GM19438 (cell line): ENCODE data around the gene ITPR3.

Experiments used
- ATAC-seq: cut with Tn5 transposase; IDR thresholded peaks from one replicate; pipeline ENCODE4 v1.9.1; 2021; ENCODE audit warnings: low read depth; ENCODE audit not compliant: unreplicated experiment

Gene ITPR3

GRCh38 chr6:33664506-33665057 lies 43.5 kb downstream of the ITPR3 start:
- ATAC-seq = no peak

- ATAC-seq = no peak
These were observed 44.8 kb downstream of the ITPR3 start for GRCh38 chr6:33665957-33666356.

GRCh38 chr6:33667072-33667471 lies 46.0 kb downstream of the ITPR3 start:
- ATAC-seq = no peak

GRCh38 chr6:33667776-33668175 lies 46.7 kb downstream of the ITPR3 start:
- ATAC-seq = no peak

GRCh38 chr6:33668328-33668727 lies 47.2 kb downstream of the ITPR3 start:
- ATAC-seq = no peak

- no peak for ATAC-seq
These were observed 47.8 kb downstream of the ITPR3 start for GRCh38 chr6:33668914-33669313.

GRCh38 chr6:33670086-33670660 lies 49.1 kb downstream of the ITPR3 start:
- no peak for ATAC-seq

- ATAC-seq = no peak
These were observed 50.0 kb downstream of the ITPR3 start for GRCh38 chr6:33670971-33671743.

- ATAC-seq = no peak
These were observed 50.6 kb downstream of the ITPR3 start for GRCh38 chr6:33671744-33672072.

GRCh38 chr6:33672808-33673207 lies 51.7 kb downstream of the ITPR3 start:
- no peak for ATAC-seq

GRCh38 chr6:33673851-33674250 lies 52.7 kb downstream of the ITPR3 start:
- ATAC-seq = no peak

GRCh38 chr6:33675968-33676367 lies 54.8 kb downstream of the ITPR3 start:
- no peak for ATAC-seq

GRCh38 chr6:33676416-33677142 lies 55.5 kb downstream of the ITPR3 start:
- ATAC-seq = no peak

- no peak for ATAC-seq
These were observed 56.1 kb downstream of the ITPR3 start for GRCh38 chr6:33677143-33677660.

GRCh38 chr6:33677689-33678088 lies 56.6 kb downstream of the ITPR3 start:
- no peak for ATAC-seq

- ATAC-seq = no peak
These were observed 57.3 kb downstream of the ITPR3 start for GRCh38 chr6:33678233-33678931.

GRCh38 chr6:33678932-33679490 lies 57.9 kb downstream of the ITPR3 start:
- ATAC-seq = no peak

- no peak for ATAC-seq
These were observed 58.6 kb downstream of the ITPR3 start for GRCh38 chr6:33679761-33680160.

GRCh38 chr6:33682341-33682740 lies 61.2 kb downstream of the ITPR3 start:
- no peak for ATAC-seq

- ATAC-seq = no peak
These were observed 62.0 kb downstream of the ITPR3 start for GRCh38 chr6:33683051-33683571.
